Testis (tissue), 2 donors: ENCODE results near the gene PRKCI.

Source experiments
- CTCF ChIP-seq, 3 experiments: fragments of 450-650 bp in 2 of 3; fragments of 200-600 bp in 1 of 3; sonication (generic) in 1 of 3; IDR thresholded peaks; one replicate each; pipeline ENCODE4 v1.5.1; 2016 to 2019; ENCODE audit warnings: antibody characterized with exemption in 3 of 3, mild to moderate bottlenecking in 2 of 3, moderate library complexity in 1 of 3
- POLR2A ChIP-seq: fragments of 450-650 bp; IDR thresholded peaks from one replicate; pipeline ENCODE4 v1.6.1; 2017; ENCODE audit warnings: antibody characterized with exemption, mild to moderate bottlenecking, moderate library complexity

GRCh38 chr3:170200987-170201386 lies 21.2 kb upstream of the PRKCI start:
- TF ChIP-seq CTCF (IDR thresholded peaks at IDR 0.05) (no peak), POLR2A (no peak)
